Measurements from ENCODE around the gene FGF22. TPM values are rescaled to one million over a fixed set of nuclear protein-coding genes. Genes with fewer than 3 reads are reported as not detected.
A peak's percentile ranks its signal among the peaks of the same experiment; 100 is the strongest.

The FGF22 gene
- total RNA-seq, 1 donor from 2014 or later = 0.07 TPM

GRCh38 chr19:679418-680286 lies 40.0 kb downstream of the FGF22 start:
- no peak for DNase-seq (ENCODE audit: low read depth, low spot score)

GRCh38 chr19:680287-681028 lies 40.8 kb downstream of the FGF22 start:
- peak; percentile 95 for DNase-seq (ENCODE audit: low read depth, low spot score)

- DNase-seq (ENCODE audit: low read depth, low spot score) = peak; percentile 84
Measured at GRCh38 chr19:681029-682019, 41.6 kb downstream of the FGF22 start.

- no peak for DNase-seq (ENCODE audit: low read depth, low spot score)
Measured at GRCh38 chr19:682678-683320, 43.1 kb downstream of the FGF22 start.

GRCh38 chr19:685454-685931 lies 45.8 kb downstream of the FGF22 start:
- DNase-seq (ENCODE audit: low read depth, low spot score) = no peak

GRCh38 chr19:686589-687297 lies 47.1 kb downstream of the FGF22 start:
- no peak for DNase-seq (ENCODE audit: low read depth, low spot score)

GRCh38 chr19:687569-688166 lies 48.0 kb downstream of the FGF22 start:
- DNase-seq (ENCODE audit: low read depth, low spot score) = no peak

GRCh38 chr19:688214-688613 lies 48.5 kb downstream of the FGF22 start:
- DNase-seq (ENCODE audit: low read depth, low spot score) = no peak

GRCh38 chr19:688992-689391 lies 49.3 kb downstream of the FGF22 start:
- no peak for DNase-seq (ENCODE audit: low read depth, low spot score)

GRCh38 chr19:690203-690602 lies 50.5 kb downstream of the FGF22 start:
- no peak for DNase-seq (ENCODE audit: low read depth, low spot score)

Other genes with a start within 250 kb of the FGF22 start
- 0.14 and 0.20 TPM in 2 replicates for gene C2CD4C, start 230.7 kb upstream of the FGF22 start, total RNA-seq
- gene SHC2, start 178.8 kb upstream of the FGF22 start, total RNA-seq = 3.5 and 4.7 TPM in 2 replicates
- gene MADCAM1, start 143.4 kb upstream of the FGF22 start, total RNA-seq = 0.07 TPM in 2 replicates
- gene TPGS1, start 132.4 kb upstream of the FGF22 start, total RNA-seq = 24.2 and 39.6 TPM in 2 replicates
- gene CDC34, start 108.1 kb upstream of the FGF22 start, total RNA-seq = 97.0 and 108 TPM in 2 replicates
- gene GZMM, start 95.8 kb upstream of the FGF22 start, total RNA-seq = not detected in 2 replicates
- gene BSG, start 67.3 kb upstream of the FGF22 start, total RNA-seq = 237 and 352 TPM in 2 replicates
- gene HCN2, start 50.0 kb upstream of the FGF22 start, total RNA-seq = 0.32 and 0.79 TPM in 2 replicates
- 28.1 and 32.7 TPM in 2 replicates for gene POLRMT, start 6.3 kb upstream of the FGF22 start, total RNA-seq
- gene RNF126, start 23.3 kb downstream of the FGF22 start, total RNA-seq = 34.3 and 38.1 TPM in 2 replicates
- gene FSTL3, start 36.5 kb downstream of the FGF22 start, total RNA-seq = 18.5 and 32.6 TPM in 2 replicates
- gene PRSS57, start 55.6 kb downstream of the FGF22 start, total RNA-seq = 0.07 TPM in 1 of 2 replicates, not detected in the other
- 14.3 and 23.0 TPM in 2 replicates for gene PALM, start 69.1 kb downstream of the FGF22 start, total RNA-seq
- gene MISP, start 111.2 kb downstream of the FGF22 start, total RNA-seq = 0.04 TPM in 1 of 2 replicates, not detected in the other
- gene PTBP1, start 157.6 kb downstream of the FGF22 start, total RNA-seq = 198 and 241 TPM in 2 replicates
- gene PLPPR3, start 182.1 kb downstream of the FGF22 start, total RNA-seq = 0.07 and 0.33 TPM in 2 replicates
- not detected in 2 replicates for gene AZU1, start 188.0 kb downstream of the FGF22 start, total RNA-seq
- gene PRTN3, start 201.1 kb downstream of the FGF22 start, total RNA-seq = not detected in 2 replicates
- not detected in 2 replicates for gene ELANE, start 212.4 kb downstream of the FGF22 start, total RNA-seq
- 0.49 and 3.6 TPM in 2 replicates for gene CFD, start 219.8 kb downstream of the FGF22 start, total RNA-seq